ENCODE measurements around the gene ALB. TPM values are rescaled to one million over a fixed set of nuclear protein-coding genes. Genes with fewer than 3 reads are reported as not detected.

The ALB gene
- total and polyA plus RNA-seq, 2 donors (not counting 1 experiment from before 2014, with no cell fraction given) = 0.24 TPM; not detected in 1

DNA sequence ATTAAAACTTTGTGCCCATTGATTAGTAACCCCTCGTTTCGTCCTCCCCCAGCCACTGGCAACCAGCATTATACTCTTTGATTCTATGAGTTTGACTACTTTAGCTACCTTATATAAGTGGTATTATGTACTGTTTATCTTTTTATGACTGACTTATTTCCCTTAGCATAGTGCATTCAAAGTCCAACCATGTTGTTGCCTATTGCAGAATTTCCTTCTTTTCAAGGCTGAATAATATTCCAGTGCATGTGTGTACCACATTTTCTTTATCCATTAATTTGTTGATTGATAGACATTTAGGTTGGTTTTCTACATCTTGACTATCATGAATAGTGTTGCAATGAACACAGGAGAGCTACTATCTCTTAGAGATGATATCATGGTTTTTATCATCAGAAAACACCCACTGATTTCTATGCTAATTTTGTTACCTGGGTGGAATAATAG, 3.2 kb downstream of the ALB start:
- no peaks in the 10 kb centered on the region for H4K20me1 ChIP-seq (ENCODE audit: control insufficient read depth, insufficient read depth, low read length, poor library complexity, severe bottlenecking)
- CTCF ChIA-PET = no interaction called here
- intact Hi-C loops (cut with micrococcal nuclease) = no loop called here
- H3K27me3 ChIP-seq (replicated peaks in 1 of 4; ENCODE audit: control extremely low read depth in 1 of 4, control insufficient read depth in 3 of 4, insufficient read depth in 4 of 4, low read length in 3 of 4) = no peaks in the 10 kb centered on the region
- no peak overlapping the region for H3K27ac ChIP-seq (ENCODE audit: low read length in 2 of 2)
- no peak overlapping the region for H2AFZ ChIP-seq (ENCODE audit: insufficient read depth, low read depth, low read length, poor library complexity, severe bottlenecking)
- H3K9me3 Mint-ChIP-seq (ENCODE audit: insufficient read depth) = no peaks in the 10 kb centered on the region
- ATAC-seq (ENCODE audit: low read depth) (no peak), DNase-seq (no peak)
- H3K27ac Mint-ChIP-seq = no peak overlapping the region
- no peaks in the 10 kb centered on the region for H3K9me3 ChIP-seq (ENCODE audit: control extremely low read depth in 1 of 3, control insufficient read depth in 2 of 3, insufficient read depth in 1 of 3, low read length in 2 of 3)
- H3K79me2 ChIP-seq (ENCODE audit: control insufficient read depth, insufficient read depth, low read length) = no peaks in the 10 kb centered on the region
- POLR2A ChIA-PET = no interaction called here
- TF ChIP-seq EZH2 (IDR thresholded peaks at IDR 0.05; ENCODE audit: borderline replicate concordance, insufficient read depth, low read depth, low read length, poor library complexity, severe bottlenecking) = no peak
- TF ChIP-seq, protein P1, sequence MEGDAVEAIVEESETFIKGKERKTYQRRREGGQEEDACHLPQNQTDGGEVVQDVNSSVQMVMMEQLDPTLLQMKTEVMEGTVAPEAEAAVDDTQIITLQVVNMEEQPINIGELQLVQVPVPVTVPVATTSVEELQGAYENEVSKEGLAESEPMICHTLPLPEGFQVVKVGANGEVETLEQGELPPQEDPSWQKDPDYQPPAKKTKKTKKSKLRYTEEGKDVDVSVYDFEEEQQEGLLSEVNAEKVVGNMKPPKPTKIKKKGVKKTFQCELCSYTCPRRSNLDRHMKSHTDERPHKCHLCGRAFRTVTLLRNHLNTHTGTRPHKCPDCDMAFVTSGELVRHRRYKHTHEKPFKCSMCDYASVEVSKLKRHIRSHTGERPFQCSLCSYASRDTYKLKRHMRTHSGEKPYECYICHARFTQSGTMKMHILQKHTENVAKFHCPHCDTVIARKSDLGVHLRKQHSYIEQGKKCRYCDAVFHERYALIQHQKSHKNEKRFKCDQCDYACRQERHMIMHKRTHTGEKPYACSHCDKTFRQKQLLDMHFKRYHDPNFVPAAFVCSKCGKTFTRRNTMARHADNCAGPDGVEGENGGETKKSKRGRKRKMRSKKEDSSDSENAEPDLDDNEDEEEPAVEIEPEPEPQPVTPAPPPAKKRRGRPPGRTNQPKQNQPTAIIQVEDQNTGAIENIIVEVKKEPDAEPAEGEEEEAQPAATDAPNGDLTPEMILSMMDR (IDR thresholded peaks at IDR 0.05) = no peak
- H3K4me1 Mint-ChIP-seq = no peaks in the 10 kb centered on the region
- no peaks in the 10 kb centered on the region for H3K36me3 ChIP-seq (replicated peaks in 1 of 2; ENCODE audit: control extremely low read depth in 1 of 2, control insufficient read depth in 1 of 2, extremely low read depth in 1 of 2, insufficient read depth in 2 of 2, low read length in 1 of 2)
- H3K4me1 ChIP-seq (ENCODE audit: control insufficient read depth in 2 of 2, insufficient read depth in 2 of 2, low read length in 2 of 2) = no peaks in the 10 kb centered on the region
- H3K4me2 ChIP-seq (replicated peaks; ENCODE audit: low read depth, low read length, poor library complexity, severe bottlenecking) = no peak overlapping the region
- H3K4me3 Mint-ChIP-seq = no peak overlapping the region
- H3K9ac ChIP-seq (ENCODE audit: low read length) = no peak overlapping the region
- WGBS (ENCODE audit: insufficient coverage) = no CpG with 5 or more reads among the region's 2 CpGs
- H3K4me3 ChIP-seq (ENCODE audit: control extremely low read depth in 1 of 5, extremely low read depth in 1 of 5, insufficient read depth in 1 of 5, low read depth in 2 of 5, low read length in 4 of 5) = no peak overlapping the region
- H3K27me3 Mint-ChIP-seq = peaks cover 3% of the 10 kb centered on the region

DNA sequence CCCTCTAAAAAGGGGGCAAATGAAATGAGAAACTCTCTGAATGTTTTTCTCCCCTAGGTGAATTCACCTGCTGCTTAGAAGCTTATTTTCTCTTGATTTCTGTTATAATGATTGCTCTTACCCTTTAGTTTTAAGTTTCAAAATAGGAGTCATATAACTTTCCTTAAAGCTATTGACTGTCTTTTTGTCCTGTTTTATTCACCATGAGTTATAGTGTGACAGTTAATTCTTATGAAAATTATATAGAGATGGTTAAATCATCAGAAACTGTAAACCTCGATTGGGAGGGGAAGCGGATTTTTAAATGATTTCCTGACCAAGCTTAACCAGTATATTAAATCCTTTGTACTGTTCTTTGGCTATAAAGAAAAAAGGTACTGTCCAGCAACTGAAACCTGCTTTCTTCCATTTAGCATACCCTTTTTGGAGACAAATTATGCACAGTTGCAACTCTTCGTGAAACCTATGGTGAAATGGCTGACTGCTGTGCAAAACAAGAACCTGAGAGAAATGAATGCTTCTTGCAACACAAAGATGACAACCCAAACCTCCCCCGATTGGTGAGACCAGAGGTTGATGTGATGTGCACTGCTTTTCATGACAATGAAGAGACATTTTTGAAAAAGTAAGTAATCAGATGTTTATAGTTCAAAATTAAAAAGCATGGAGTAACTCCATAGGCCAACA, 4.2 kb downstream of the ALB start:
- 100% methylated on average over 1 of the region's 4 CpGs for WGBS (ENCODE audit: insufficient coverage)
- Histone ChIP-seq H2AFZ (ENCODE audit: insufficient read depth, low read depth, low read length, poor library complexity, severe bottlenecking) (no peak overlapping the region), H3K4me2 (replicated peaks; ENCODE audit: low read depth, low read length, poor library complexity, severe bottlenecking) (no peak overlapping the region), H3K4me3 (ENCODE audit: control extremely low read depth in 1 of 5, extremely low read depth in 1 of 5, insufficient read depth in 1 of 5, low read depth in 2 of 5, low read length in 4 of 5) (no peak overlapping the region), H3K79me2 (ENCODE audit: control insufficient read depth, insufficient read depth, low read length) (no peaks in the 10 kb centered on the region), H3K9me3 (ENCODE audit: control extremely low read depth in 1 of 3, control insufficient read depth in 2 of 3, insufficient read depth in 1 of 3, low read length in 2 of 3) (no peaks in the 10 kb centered on the region), H4K20me1 (ENCODE audit: control insufficient read depth, insufficient read depth, low read length, poor library complexity, severe bottlenecking) (no peaks in the 10 kb centered on the region), H3K4me1 (ENCODE audit: control insufficient read depth in 2 of 2, insufficient read depth in 2 of 2, low read length in 2 of 2) (no peaks in the 10 kb centered on the region), H3K9ac (ENCODE audit: low read length) (no peak overlapping the region), H3K36me3 (replicated peaks in 1 of 2; ENCODE audit: control extremely low read depth in 1 of 2, control insufficient read depth in 1 of 2, extremely low read depth in 1 of 2, insufficient read depth in 2 of 2, low read length in 1 of 2) (no peaks in the 10 kb centered on the region), H3K27ac (ENCODE audit: low read length in 2 of 2) (no peak overlapping the region), H3K27me3 (replicated peaks in 1 of 4; ENCODE audit: control extremely low read depth in 1 of 4, control insufficient read depth in 3 of 4, insufficient read depth in 4 of 4, low read length in 3 of 4) (no peaks in the 10 kb centered on the region)
- DNase-seq = no peak
- no peak overlapping the region for H3K4me3 Mint-ChIP-seq
- no peak for ATAC-seq (ENCODE audit: low read depth)
- TF ChIP-seq, protein P1 (IDR thresholded peaks at IDR 0.05) = no peak
- no peak for TF ChIP-seq EZH2 (IDR thresholded peaks at IDR 0.05; ENCODE audit: borderline replicate concordance, insufficient read depth, low read depth, low read length, poor library complexity, severe bottlenecking)
- H3K27me3 Mint-ChIP-seq = peaks cover 3% of the 10 kb centered on the region
- H3K27ac Mint-ChIP-seq = no peak overlapping the region
- no peaks in the 10 kb centered on the region for H3K4me1 Mint-ChIP-seq
- intact Hi-C loops (cut with micrococcal nuclease) = no loop called here
- ChIA-PET CTCF (no interaction called here), POLR2A (no interaction called here)
- no peaks in the 10 kb centered on the region for H3K9me3 Mint-ChIP-seq (ENCODE audit: insufficient read depth)
